Fibroblast of upper back skin (primary cell): ENCODE measurements around the gene GLP2R.

Experiments used
- DNase-seq: peaks from one replicate; pipeline ENCODE4 v3.0.0-alpha.2; 2013

The GLP2R gene

GRCh38 chr17:9814337-9814945 lies 11.3 kb upstream of the GLP2R start:
- DNase-seq = no peak

- DNase-seq = no peak
Observed at GRCh38 chr17:9816472-9816871, 9.3 kb upstream of the GLP2R start.

GRCh38 chr17:9817086-9817485 lies 8.6 kb upstream of the GLP2R start:
- peak; percentile 12 for DNase-seq

- no peak for DNase-seq
Observed at GRCh38 chr17:9818760-9819159, 7.0 kb upstream of the GLP2R start.

- no peak for DNase-seq
Observed at GRCh38 chr17:9820448-9820847, 5.3 kb upstream of the GLP2R start.

GRCh38 chr17:9821921-9822320 lies 3.8 kb upstream of the GLP2R start, which contains the start of gene GSG1L2:
Gene GSG1L2, minus strand, starts transcription at chr17:9822079. Its CDS starts 8 bp downstream, at chr17:9822071.
- DNase-seq = no peak

GRCh38 chr17:9824094-9824493 lies 1.6 kb upstream of the GLP2R start:
- no peak for DNase-seq

GRCh38 chr17:9824797-9825338 lies 856 bp upstream of the GLP2R start:
- DNase-seq = no peak

GRCh38 chr17:9828296-9829295 lies 2.9 kb downstream of the GLP2R start:
- peak; percentile 13 for DNase-seq

GRCh38 chr17:9829343-9829742 lies 3.6 kb downstream of the GLP2R start:
- DNase-seq = no peak

GRCh38 chr17:9830711-9831110 lies 5.0 kb downstream of the GLP2R start:
- DNase-seq = no peak

GRCh38 chr17:9833922-9834321 lies 8.2 kb downstream of the GLP2R start:
- DNase-seq = no peak

- DNase-seq = peak; percentile 90
Observed at GRCh38 chr17:9837551-9838471, 12.1 kb downstream of the GLP2R start.

GRCh38 chr17:9839433-9839832 lies 13.7 kb downstream of the GLP2R start:
- peak; percentile 48 for DNase-seq

- peak; percentile 25 for DNase-seq
Observed at GRCh38 chr17:9842057-9842758, 16.5 kb downstream of the GLP2R start.

GRCh38 chr17:9843152-9844010 lies 17.7 kb downstream of the GLP2R start:
- DNase-seq = no peak

- no peak for DNase-seq
Observed at GRCh38 chr17:9844153-9844552, 18.4 kb downstream of the GLP2R start.

- DNase-seq = no peak
Observed at GRCh38 chr17:9845306-9845705, 19.6 kb downstream of the GLP2R start.

- no peak for DNase-seq
Observed at GRCh38 chr17:9850151-9850550, 24.4 kb downstream of the GLP2R start.

- DNase-seq = no peak
Observed at GRCh38 chr17:9854255-9854654, 28.5 kb downstream of the GLP2R start.

- DNase-seq = no peak
Observed at GRCh38 chr17:9855036-9855435, 29.3 kb downstream of the GLP2R start.
